Measurements from ENCODE around the gene RCOR3. TPM values are rescaled to one million over a fixed set of nuclear protein-coding genes. Genes with fewer than 3 reads are reported as not detected.

Gene RCOR3
- total and polyA plus RNA-seq, 2 of the 8 experiments (the other 6 are each of a cell fraction or from before 2014, with no cell fraction given), result 21.4 to 36.3 TPM

DNA sequence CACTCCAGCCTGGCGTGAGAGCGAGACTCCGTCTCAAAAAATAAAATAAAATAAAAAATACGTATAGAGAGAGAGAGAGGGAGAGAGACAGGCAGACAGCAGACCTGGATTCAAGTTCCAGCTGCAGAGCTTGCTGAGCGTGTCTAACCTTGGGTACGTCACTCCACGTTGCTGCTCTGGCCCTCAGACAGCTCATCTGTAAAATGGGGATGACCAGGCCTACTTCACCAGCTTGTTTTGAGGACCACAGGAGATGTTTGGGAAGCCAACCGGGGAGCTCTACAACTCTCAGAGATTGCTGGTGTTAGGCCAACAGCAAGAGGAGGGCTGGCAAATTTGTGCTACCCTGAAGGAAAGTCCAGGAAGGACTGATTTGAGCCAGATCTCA is 67.0 kb downstream of the RCOR3 start:
- Histone ChIP-seq H2BK20ac (ENCODE audit: low read length) (no peak overlapping the region; the same call in 1 of the 2 replicates), H3K79me2 (ENCODE audit: control insufficient read depth in 1 of 2, insufficient read depth in 2 of 2, low read length in 2 of 2) (peaks cover 0 to 39% of the 10 kb centered on the region in 2 experiments; a peak in 2 of 4 replicates), H3K79me1 (ENCODE audit: low read depth, low read length) (peaks cover 20% of the 10 kb centered on the region), H3K4ac (replicated peaks; ENCODE audit: insufficient read length, low read depth, low read length) (peak overlapping the region; percentile 30), H3K27ac (ENCODE audit: low read depth, low read length) (no peak overlapping the region), H2BK12ac (ENCODE audit: low read depth, low read length) (peak overlapping the region; percentile 40), H3K18ac (ENCODE audit: extremely low read depth, low read length) (peak overlapping the region; percentile 75), H3K4me2 (ENCODE audit: insufficient read depth in 1 of 2, low read depth in 2 of 2, low read length in 2 of 2) (peak overlapping the region; percentile 89 to 96), H4K20me1 (replicated peaks in 1 of 2; ENCODE audit: control insufficient read depth in 1 of 2, insufficient read depth in 2 of 2, low read length in 2 of 2) (peaks cover 0 to 5% of the 10 kb centered on the region in 2 experiments), H3K56ac (replicated peaks; ENCODE audit: insufficient read length, low read depth, low read length) (no peak overlapping the region), H4K5ac (ENCODE audit: insufficient read length, low read depth, low read length) (peak overlapping the region; percentile 23), H2BK15ac (ENCODE audit: low read length) (0 out of 2 replicates have a peak overlapping the region, but pooled peaks have one; percentile 82), H3K9ac (replicated peaks in 1 of 4; ENCODE audit: extremely low read depth in 1 of 4, low read depth in 3 of 4, low read length in 3 of 4) (peak overlapping the region in 2 of 4 experiments; percentile 40 to 52; a peak in 3 of 7 replicates), H3K14ac (ENCODE audit: insufficient read length) (no peak overlapping the region), H4K91ac (replicated peaks; ENCODE audit: insufficient read length, low read length) (peak overlapping the region; percentile 52), H2AK5ac (ENCODE audit: low read depth, low read length) (no peak overlapping the region), H3K9me3 (ENCODE audit: insufficient read depth in 2 of 2, low read depth in 1 of 2, low read length in 1 of 2) (no peaks in the 10 kb centered on the region), H3K4me3 (ENCODE audit: extremely low read depth in 1 of 4, insufficient read depth in 2 of 4, low read depth in 3 of 4, low read length in 4 of 4) (peak overlapping the region; percentile 36 to 84 (median 55); a peak in 7 of 8 replicates), H2BK5ac (ENCODE audit: low read depth, low read length) (no peak overlapping the region), H4K8ac (ENCODE audit: extremely low read depth, insufficient read depth, low read length) (no peak overlapping the region; the same call in 1 of the 2 replicates), H3K4me1 (replicated peaks in 1 of 4; ENCODE audit: control insufficient read depth in 3 of 4, insufficient read depth in 4 of 4, low read length in 3 of 4) (peaks cover 11 to 25% (median 24%) of the 10 kb centered on the region in 4 experiments; a peak in 6 of 7 replicates), H3K27me3 (replicated peaks in 1 of 4; ENCODE audit: control insufficient read depth in 3 of 4, extremely low read depth in 1 of 4, insufficient read depth in 3 of 4, low read length in 3 of 4) (peaks cover 0 to 7% (median 4%) of the 10 kb centered on the region in 4 experiments; a peak in 5 of 7 replicates), H3K23ac (ENCODE audit: insufficient read length) (no peak overlapping the region), H3K23me2 (ENCODE audit: low read depth, low read length) (peaks cover 5% of the 10 kb centered on the region), H2AFZ (ENCODE audit: low read length) (peak overlapping the region; percentile 100), H2BK120ac (replicated peaks; ENCODE audit: low read depth, low read length) (peak overlapping the region; percentile 84), H3K36me3 (ENCODE audit: control insufficient read depth in 2 of 4, insufficient read depth in 4 of 4, low read length in 3 of 4) (no peaks in the 10 kb centered on the region)
- FAIRE-seq (no peak), DNase-seq (ENCODE audit: low read depth in 1 of 2, low spot score in 2 of 2) (peak in 1 of 2 experiments; percentile 33)
- ChIA-PET POLR2A (ENCODE audit: partially characterized antibody) (interaction anchor here (0.6 to 1.6 kb wide), 3 partner anchors 14 to 145 kb away, joined by 3 to 4 read pairs (median 3); no protein-coding TSS in a partner anchor), CTCF (ENCODE audit: partially characterized antibody) (interaction anchor here (0.6 to 2.7 kb wide), 14 partner anchors 10 to 1664 kb away, joined by 3 to 19 read pairs (median 4); no protein-coding TSS in a partner anchor)
- TF ChIP-seq SRF (IDR thresholded peaks at IDR 0.05; ENCODE audit: low read depth, low read length), result no peak
- TF ChIP-seq KDM1A (IDR thresholded peaks at IDR 0.05; ENCODE audit: borderline replicate concordance, low read length), result peak; percentile 53; the same call in 1 of the 2 replicates
- 87% methylated on average over 8 of the region's 8 CpGs; no CpG with 5 or more reads in 1 of the 2 experiments for WGBS, 2 experiments (ENCODE audit: extremely low coverage in 1 of 2, insufficient coverage in 1 of 2, insufficient read length in 1 of 2, insufficient replicate concordance in 2 of 2, low coverage in 1 of 2, low lambda C conversion rate in 2 of 2, missing lambda C conversion rate in 1 of 2)
